Putamen (tissue), 1 donor: Measurements from ENCODE around the gene PRRG3.

Experiments
- DNase-seq: peaks from one replicate; pipeline ENCODE4 v3.0.0-alpha.2; 2016; ENCODE audit warnings: low spot score

PRRG3 gene

DNA sequence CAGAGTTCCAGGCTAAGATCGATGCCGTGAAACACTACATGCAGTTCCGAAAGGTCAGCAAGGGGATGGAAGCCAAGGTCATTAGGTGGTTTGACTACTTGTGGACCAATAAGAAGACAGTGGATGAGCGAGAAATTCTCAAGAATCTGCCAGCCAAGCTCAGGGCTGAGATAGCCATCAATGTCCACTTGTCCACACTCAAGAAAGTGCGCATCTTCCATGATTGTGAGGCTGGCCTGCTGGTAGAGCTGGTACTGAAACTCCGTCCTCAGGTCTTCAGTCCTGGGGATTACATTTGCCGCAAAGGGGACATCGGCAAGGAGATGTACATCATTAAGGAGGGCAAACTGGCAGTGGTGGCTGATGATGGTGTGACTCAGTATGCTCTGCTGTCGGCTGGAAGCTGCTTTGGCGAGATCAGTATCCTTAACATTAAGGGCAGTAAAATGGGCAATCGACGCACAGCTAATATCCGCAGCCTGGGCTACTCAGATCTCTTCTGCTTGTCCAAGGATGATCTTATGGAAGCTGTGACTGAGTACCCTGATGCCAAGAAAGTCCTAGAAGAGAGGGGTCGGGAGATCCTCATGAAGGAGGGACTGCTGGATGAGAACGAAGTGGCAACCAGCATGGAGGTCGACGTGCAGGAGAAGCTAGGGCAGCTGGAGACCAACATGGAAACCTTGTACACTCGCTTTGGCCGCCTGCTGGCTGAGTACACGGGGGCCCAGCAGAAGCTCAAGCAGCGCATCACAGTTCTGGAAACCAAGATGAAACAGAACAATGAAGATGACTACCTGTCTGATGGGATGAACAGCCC, 48.6 kb downstream of the PRRG3 start:
- no peak for DNase-seq

DNA sequence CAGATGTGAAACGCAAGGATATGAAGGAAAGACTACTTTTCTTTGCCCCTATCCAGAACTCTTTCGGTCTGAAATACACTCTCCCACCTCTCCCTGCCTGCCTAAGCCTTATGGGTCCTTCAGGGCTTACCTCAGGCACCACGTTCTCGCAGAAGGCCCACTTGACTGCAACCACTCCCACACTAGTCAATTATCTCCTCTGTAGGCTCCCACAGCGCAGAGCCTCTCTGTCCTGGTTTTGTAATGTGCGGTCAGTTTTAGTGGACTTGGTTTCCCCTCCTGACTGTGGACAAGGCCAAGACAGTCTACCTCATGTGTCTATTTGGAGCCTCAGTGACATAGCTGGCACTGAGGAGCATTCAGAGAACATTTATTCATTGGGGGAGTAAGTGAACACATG, 50.4 kb downstream of the PRRG3 start:
- no peak for DNase-seq

DNA sequence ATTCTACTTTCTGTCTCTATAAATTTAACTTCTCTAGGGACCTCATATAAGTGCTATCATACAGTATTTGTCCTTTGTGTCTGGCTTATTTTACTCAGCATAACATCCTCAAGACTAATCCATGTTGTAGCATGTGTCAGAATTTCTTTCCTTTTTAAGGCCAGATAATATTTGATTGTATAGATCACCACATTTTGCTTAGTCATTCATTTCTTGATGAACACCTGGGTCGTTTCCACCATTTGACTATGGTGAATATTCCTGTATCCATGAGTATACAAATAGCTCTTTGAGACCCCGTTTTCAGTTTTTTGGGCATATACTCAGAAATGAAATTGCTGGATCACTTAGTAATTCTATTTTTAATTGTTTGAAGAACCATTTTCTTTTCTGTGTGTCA, 51.2 kb downstream of the PRRG3 start:
- DNase-seq: no peak

DNA sequence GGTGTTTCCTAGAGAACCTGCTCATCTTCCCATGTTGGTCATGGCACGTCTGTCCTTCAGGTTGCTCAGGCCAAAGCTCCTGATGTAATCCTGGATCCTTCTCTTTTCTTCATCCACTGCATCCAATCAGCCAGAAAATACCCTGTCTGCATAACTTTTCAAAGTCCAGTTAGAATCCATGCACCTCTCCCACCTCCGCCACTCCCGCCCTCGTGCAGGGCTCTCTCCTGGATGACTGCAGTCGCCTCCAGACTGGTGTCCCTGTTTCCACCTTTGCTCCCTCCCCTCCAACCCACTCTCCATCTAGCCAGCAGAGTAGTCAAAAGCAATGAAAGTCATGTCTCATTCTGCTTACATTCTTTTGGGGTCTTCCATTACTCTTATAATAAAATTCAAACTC, 55.3 kb downstream of the PRRG3 start:
- DNase-seq: no peak

DNA sequence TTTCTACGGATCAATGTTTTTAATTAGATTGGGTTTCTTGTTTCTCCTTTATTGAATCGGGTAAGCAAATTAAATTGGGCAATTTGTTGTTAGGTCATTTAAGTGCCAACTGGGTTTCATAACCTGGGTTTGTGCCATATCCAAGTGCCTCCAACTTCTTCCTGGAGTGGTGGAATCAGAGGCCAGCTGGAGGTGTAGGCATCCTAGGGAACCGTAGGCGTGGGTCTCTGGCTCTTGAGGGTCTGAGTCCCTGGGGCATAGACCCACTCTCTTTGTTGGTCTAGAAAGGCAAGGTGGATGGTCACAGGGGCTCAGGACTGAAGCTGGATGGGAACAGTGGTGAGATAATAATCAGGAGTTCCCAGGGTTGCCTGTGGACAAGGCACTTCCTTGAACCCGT, 57.6 kb downstream of the PRRG3 start:
- no peak for DNase-seq

DNA sequence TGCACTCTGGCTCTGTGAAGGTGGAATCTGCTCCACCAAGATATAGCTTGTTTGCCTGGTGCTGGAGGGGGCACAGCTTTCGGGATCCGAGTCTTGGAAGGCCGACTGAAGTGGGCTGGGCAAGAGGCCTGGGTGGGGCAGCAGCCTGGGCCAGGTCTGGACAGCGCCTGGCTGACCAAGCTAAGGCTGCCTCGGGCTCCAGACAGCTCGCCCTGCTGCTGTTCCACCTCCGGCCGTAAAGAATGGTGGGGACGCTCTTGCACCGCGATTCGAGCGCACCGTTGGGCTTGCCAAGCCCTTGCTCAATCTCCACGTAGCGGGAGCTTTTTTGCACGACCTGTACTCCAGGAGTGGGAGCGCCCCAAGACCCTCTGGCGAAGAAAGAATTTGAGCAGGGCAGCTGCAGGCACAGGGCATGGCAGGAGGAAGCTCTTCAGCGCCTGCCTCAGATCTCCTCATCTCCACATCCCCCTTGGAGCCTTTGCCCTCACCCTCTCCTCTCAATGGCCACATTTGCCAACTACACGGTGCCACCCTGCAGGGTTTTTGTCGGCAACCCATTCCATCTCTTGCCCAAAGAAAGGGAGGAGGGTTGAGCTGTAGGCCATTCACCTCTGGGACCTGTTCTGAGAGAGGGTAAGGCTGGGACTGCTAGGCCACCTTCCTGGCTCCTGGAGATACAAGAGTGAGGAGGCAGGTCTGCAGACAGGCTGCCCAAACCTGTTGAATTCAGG, 58.2 kb downstream of the PRRG3 start:
- DNase-seq: no peak

DNA sequence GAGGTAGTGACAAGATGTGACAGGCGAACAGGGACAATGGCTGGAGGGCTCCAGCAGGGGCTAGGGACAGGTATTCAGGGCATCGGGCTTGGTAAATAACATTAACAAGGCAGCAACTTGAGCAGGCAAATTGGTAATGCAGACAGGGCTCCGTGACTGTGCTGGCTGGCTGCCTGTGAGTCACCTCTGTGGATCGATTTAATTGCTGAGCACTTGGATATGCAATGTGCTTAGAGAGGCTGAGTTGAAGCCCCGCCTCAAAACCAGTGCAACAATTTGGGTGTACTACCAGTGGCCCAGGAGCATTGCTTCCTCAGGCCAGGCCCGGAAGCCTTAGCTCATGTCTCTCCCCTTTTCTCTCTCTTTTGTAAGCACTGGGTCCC, 58.8 kb downstream of the PRRG3 start:
- DNase-seq: no peak

DNA sequence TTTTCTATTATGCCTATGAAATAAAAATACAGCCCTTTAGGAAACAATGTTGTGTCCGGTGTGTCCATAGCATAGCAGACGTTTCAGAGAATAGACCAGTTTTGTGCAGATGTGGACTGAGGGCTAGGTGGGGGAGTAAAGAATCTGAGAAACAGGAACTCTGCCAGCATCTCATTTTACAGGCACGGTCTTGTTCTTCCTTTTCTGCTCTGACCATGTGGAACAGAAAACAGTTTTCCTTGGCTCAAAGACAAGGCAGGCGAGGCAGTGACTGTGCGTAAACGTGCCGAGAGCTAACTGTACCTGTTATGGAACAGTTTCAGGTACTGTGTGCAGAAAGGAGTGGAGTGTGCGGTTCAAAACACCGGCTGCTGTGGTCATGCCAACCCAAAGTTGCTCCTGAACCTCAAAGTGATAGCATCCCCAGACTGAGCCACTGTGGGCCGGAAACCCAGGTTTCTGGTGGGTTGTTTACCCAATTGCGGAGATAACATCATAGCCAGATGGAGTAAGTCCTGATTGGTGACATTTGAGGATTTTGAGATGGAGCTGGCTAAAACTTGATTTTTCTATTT, 59.5 kb downstream of the PRRG3 start:
- no peak for DNase-seq
